K562 (cell line): ENCODE results near the gene NGDN. TPM values are rescaled to one million over a fixed set of nuclear protein-coding genes. Genes with fewer than 3 reads are reported as not detected.

Source experiments
- CEBPG ChIP-seq, 3 experiments: fragments of 200-800 bp in 1 of 3; sonication (Bioruptor generic) in 1 of 3; sonication (generic) in 1 of 3; formaldehyde crosslinking in 1 of 3; IDR thresholded peaks in 2 of 3; conservative IDR thresholded peaks in 1 of 3; 2 replicates each; pipeline versions ENCODE4 v1.6.1 to v1.8.0; 2016 to 2022; ENCODE audit warnings: missing compliant biosample characterization in 2 of 3, missing genetic modification characterization in 2 of 3, mild to moderate bottlenecking in 1 of 3, missing genetic modification reagents in 1 of 3
- FOSL1 ChIP-seq: fragments of 200-800 bp; sonication (Bioruptor generic); conservative IDR thresholded peaks from 2 replicates; pipeline ENCODE4 v1.6.1; 2016; ENCODE audit warnings: missing genetic modification characterization, missing compliant biosample characterization
- KLF16 ChIP-seq: IDR thresholded peaks from 2 replicates; pipeline ENCODE4 v1.6.1; 2016; ENCODE audit warnings: antibody characterized with exemption
- MCM5 ChIP-seq: fragments of 450-650 bp; IDR thresholded peaks from 2 replicates; pipeline ENCODE4 v1.6.1; 2016; ENCODE audit warnings: low read depth
- ZNF263 ChIP-seq: sonication (generic); formaldehyde crosslinking; IDR thresholded peaks from 2 replicates; pipeline ENCODE4 v1.8.0; 2022; ENCODE audit warnings: mild to moderate bottlenecking, missing genetic modification reagents, borderline replicate concordance
- polyA plus RNA-seq, 8 experiments: library from polyadenylated mRNA; depleted of rRNA in 4 of 8; stranded (reverse) in 5 of 8; unstranded in 3 of 8; fragments of >200 nt; fragmentation: Nextera tagmentation in 2 of 8; fragmentation: Illumina TruSeq in 1 of 8; extraction: Ambion mirVana in 2 of 8; extraction: Trizol in 1 of 8; gene quantifications; 2 replicates each; pipeline versions ENCODE4 v1.2.1 to v1.2.3, GENCODE V29; 2011 to 2014; ENCODE audit warnings: inconsistent platforms in 1 of 8, missing spikeins in 1 of 8
- total RNA-seq, 7 experiments: library from RNA; depleted of rRNA in 6 of 7; stranded (reverse); fragments of >200 nt in 6 of 7; fragmentation: Illumina TruSeq in 2 of 7; extraction: Trizol in 2 of 7; gene quantifications; 2 replicates each; pipeline versions ENCODE4 v1.2.1 to v1.2.3, GENCODE V29; 2011 to 2021; ENCODE audit warnings: low replicate concordance in 1 of 7
- TF ChIP-seq, protein P1 (sequence below): fragments of 250-450 bp; sonication (Bioruptor Pico); IDR thresholded peaks from 2 replicates; pipeline ENCODE4 v1.4.0; 2020
- TF ChIP-seq, protein P2 (sequence below), 2 experiments: fragments of 450-650 bp; IDR thresholded peaks; 2 replicates each; pipeline ENCODE4 v1.6.1; 2016; ENCODE audit warnings: mild to moderate bottlenecking in 2 of 2, borderline replicate concordance in 1 of 2, low read depth in 1 of 2, moderate library complexity in 1 of 2
- TF ChIP-seq, protein P3 (sequence below): IDR thresholded peaks from 2 replicates; pipeline ENCODE4 v1.6.1; 2012; ENCODE audit warnings: low read depth, low read length, improper control_type of control experiment, borderline replicate concordance
- TF ChIP-seq, protein P4 (sequence below): fragments of 250-450 bp; sonication (Bioruptor Pico); IDR thresholded peaks from 2 replicates; pipeline ENCODE4 v1.5.1; 2021; ENCODE audit warnings: mild to moderate bottlenecking

NGDN gene
- total and polyA plus RNA-seq, 9 of the 15 experiments (the other 6 are each of a cell fraction or from before 2014, with no cell fraction given), result 42.9 to 195 (median 74.9) TPM

DNA sequence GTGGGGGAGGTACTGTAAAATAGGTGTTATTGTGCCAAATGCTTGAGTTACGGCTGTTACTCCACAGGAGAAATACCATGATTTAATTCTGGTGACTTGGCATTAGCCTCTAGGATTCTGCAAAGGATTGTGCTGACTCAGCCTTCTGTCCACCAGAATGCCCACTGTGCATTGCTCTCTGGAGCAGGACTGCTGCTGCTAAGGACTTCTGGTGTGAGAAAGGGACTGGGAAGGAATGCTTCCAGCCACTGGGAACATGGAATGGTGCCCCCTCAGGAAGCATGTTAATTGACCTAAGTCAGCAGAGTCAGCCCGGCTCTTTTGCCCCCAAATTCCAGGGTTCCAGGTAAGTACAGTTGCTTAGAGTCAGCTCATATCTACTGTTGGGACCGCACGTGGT, 49.2 kb downstream of the NGDN start (continued):
- TF ChIP-seq, protein P1, sequence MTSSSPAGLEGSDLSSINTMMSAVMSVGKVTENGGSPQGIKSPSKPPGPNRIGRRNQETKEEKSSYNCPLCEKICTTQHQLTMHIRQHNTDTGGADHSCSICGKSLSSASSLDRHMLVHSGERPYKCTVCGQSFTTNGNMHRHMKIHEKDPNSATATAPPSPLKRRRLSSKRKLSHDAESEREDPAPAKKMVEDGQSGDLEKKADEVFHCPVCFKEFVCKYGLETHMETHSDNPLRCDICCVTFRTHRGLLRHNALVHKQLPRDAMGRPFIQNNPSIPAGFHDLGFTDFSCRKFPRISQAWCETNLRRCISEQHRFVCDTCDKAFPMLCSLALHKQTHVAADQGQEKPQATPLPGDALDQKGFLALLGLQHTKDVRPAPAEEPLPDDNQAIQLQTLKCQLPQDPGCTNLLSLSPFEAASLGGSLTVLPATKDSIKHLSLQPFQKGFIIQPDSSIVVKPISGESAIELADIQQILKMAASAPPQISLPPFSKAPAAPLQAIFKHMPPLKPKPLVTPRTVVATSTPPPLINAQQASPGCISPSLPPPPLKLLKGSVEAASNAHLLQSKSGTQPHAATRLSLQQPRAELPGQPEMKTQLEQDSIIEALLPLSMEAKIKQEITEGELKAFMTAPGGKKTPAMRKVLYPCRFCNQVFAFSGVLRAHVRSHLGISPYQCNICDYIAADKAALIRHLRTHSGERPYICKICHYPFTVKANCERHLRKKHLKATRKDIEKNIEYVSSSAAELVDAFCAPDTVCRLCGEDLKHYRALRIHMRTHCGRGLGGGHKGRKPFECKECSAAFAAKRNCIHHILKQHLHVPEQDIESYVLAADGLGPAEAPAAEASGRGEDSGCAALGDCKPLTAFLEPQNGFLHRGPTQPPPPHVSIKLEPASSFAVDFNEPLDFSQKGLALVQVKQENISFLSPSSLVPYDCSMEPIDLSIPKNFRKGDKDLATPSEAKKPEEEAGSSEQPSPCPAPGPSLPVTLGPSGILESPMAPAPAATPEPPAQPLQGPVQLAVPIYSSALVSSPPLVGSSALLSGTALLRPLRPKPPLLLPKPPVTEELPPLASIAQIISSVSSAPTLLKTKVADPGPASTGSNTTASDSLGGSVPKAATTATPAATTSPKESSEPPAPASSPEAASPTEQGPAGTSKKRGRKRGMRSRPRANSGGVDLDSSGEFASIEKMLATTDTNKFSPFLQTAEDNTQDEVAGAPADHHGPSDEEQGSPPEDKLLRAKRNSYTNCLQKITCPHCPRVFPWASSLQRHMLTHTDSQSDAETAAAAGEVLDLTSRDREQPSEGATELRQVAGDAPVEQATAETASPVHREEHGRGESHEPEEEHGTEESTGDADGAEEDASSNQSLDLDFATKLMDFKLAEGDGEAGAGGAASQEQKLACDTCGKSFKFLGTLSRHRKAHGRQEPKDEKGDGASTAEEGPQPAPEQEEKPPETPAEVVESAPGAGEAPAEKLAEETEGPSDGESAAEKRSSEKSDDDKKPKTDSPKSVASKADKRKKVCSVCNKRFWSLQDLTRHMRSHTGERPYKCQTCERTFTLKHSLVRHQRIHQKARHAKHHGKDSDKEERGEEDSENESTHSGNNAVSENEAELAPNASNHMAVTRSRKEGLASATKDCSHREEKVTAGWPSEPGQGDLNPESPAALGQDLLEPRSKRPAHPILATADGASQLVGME (CRISPR knock-in tag), result no peak
- TF ChIP-seq ZNF263 (no peak), MCM5 (no peak), CEBPG (CRISPR knock-in tag; IDR thresholded peaks at IDR 0.05) (no peak), CEBPG (tag; conservative IDR thresholded peaks at IDR 0.05 in 1 of 2, IDR thresholded peaks at IDR 0.05 in 1 of 2) (no peak), KLF16 (no peak), FOSL1 (no peak)
- TF ChIP-seq, protein P2, sequence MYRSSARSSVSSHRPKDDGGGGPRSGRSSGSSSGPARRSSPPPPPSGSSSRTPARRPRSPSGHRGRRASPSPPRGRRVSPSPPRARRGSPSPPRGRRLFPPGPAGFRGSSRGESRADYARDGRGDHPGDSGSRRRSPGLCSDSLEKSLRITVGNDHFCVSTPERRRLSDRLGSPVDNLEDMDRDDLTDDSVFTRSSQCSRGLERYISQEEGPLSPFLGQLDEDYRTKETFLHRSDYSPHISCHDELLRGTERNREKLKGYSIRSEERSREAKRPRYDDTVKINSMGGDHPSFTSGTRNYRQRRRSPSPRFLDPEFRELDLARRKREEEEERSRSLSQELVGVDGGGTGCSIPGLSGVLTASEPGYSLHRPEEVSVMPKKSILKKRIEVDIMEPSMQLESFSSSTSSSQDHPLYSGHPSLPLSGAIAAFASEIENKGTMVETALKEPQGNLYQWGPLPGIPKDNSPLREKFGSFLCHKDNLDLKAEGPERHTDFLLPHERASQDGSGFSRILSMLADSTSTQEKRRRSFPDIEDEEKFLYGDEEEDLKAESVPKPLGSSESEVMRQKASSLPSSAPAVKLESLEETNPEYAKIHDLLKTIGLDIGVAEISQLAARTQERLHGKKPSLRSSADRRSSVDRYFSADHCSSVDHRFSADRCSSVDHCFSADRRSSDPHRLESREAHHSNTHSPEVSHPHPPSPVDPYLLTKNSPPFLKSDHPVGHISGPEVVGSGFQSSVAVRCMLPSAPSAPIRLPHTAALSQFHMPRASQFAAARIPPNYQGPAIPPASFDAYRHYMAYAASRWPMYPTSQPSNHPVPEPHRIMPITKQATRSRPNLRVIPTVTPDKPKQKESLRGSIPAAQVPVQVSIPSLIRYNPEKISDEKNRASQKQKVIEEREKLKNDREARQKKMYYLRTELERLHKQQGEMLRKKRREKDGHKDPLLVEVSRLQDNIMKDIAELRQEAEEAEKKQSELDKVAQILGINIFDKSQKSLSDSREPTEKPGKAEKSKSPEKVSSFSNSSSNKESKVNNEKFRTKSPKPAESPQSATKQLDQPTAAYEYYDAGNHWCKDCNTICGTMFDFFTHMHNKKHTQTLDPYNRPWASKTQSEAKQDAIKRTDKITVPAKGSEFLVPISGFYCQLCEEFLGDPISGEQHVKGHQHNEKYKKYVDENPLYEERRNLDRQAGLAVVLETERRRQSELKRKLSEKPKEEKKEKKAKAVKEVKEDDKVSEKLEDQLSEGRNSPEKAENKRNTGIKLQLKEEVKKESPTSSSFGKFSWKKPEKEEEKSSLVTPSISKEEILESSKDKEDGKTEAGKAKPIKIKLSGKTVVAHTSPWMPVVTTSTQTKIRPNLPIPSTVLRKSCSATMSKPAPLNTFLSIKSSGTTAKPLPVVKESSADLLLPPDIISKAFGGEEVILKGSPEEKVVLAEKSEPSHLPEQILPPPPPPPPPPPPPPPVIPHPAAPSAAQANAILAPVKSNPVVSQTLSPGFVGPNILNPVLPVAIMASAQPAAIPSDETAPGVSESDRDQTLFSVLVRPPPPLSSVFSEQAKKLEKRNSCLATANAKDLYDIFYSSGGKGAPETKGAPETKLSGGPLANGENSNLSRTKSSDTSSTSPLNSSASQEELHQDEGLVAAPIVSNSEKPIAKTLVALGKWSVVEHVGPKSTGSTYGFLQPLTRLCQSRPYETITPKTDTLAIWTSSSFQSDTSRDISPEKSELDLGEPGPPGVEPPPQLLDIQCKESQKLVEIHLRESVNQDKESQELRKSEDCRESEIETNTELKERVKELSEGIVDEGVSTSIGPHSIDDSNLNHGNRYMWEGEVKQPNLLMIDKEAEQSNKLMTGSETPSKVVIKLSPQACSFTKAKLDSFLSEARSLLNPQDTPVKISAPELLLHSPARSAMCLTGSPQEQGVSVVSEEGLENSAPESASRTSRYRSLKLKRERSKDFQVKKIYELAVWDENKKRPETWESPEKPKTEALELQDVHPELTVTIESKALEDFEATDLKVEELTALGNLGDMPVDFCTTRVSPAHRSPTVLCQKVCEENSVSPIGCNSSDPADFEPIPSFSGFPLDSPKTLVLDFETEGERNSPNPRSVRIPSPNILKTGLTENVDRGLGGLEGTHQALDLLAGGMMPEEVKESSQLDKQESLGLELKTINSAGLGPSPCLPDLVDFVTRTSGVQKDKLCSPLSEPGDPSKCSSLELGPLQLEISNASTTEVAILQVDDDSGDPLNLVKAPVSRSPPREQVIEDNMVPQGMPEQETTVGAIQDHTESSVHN (IDR thresholded peaks at IDR 0.05; ENCODE audit: borderline replicate concordance in 1 of 2, low read depth in 1 of 2), result no peak
- TF ChIP-seq, protein P3, sequence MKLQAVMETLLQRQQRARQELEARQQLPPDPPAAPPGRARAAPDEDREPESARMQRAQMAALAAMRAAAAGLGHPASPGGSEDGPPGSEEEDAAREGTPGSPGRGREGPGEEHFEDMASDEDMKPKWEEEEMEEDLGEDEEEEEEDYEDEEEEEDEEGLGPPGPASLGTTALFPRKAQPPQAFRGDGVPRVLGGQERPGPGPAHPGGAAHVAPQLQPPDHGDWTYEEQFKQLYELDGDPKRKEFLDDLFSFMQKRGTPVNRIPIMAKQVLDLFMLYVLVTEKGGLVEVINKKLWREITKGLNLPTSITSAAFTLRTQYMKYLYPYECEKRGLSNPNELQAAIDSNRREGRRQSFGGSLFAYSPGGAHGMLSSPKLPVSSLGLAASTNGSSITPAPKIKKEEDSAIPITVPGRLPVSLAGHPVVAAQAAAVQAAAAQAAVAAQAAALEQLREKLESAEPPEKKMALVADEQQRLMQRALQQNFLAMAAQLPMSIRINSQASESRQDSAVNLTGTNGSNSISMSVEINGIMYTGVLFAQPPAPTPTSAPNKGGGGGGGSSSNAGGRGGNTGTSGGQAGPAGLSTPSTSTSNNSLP, result no peak
- TF ChIP-seq, protein P4, sequence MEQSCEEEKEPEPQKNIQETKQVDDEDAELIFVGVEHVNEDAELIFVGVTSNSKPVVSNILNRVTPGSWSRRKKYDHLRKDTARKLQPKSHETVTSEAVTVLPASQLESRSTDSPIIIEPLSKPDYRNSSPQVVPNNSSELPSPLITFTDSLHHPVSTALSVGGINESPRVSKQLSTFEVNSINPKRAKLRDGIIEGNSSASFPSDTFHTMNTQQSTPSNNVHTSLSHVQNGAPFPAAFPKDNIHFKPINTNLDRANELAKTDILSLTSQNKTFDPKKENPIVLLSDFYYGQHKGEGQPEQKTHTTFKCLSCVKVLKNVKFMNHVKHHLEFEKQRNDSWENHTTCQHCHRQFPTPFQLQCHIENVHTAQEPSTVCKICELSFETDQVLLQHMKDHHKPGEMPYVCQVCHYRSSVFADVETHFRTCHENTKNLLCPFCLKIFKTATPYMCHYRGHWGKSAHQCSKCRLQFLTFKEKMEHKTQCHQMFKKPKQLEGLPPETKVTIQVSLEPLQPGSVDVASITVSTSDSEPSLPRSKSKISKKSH (CRISPR knock-in tag), result no peak
